ENCODE data around the gene PSG5.
"Not testable (repeated sequence)": the region's sequence is repeated elsewhere in the genome, so short reads cannot be mapped to it uniquely, and the experiment has no call there.

GRCh38 chr19:43194397-43194796, 8.1 kb upstream of the PSG5 start:
- TF ChIP-seq CTCF (conservative IDR thresholded peaks at IDR 0.05; ENCODE audit: low read depth, low read length); EZH2 (IDR thresholded peaks at IDR 0.05; ENCODE audit: borderline replicate concordance, low read depth, low read length, poor library complexity, severe bottlenecking): not testable (repeated sequence)
